ENCODE results near the gene DLD.
A peak's percentile ranks its signal among the peaks of the same experiment; 100 is the strongest.
"Not testable (repeated sequence)": the region's sequence is repeated elsewhere in the genome, so short reads cannot be mapped to it uniquely, and the experiment has no call there.

Gene DLD

GRCh38 chr7:107890962-107891635 is at the start of gene DLD:
TSS of gene DLD (plus strand) at chr7:107891183. CDS start at chr7:107891251, 68 bp downstream.
- DNase-seq (ENCODE audit: low spot score): peak; percentile 94

GRCh38 chr7:107842213-107842612 is 48.8 kb upstream of the DLD start:
- DNase-seq (ENCODE audit: low spot score): no peak

GRCh38 chr7:107843184-107843583 is 47.8 kb upstream of the DLD start:
- DNase-seq (ENCODE audit: low spot score): no peak

DNA sequence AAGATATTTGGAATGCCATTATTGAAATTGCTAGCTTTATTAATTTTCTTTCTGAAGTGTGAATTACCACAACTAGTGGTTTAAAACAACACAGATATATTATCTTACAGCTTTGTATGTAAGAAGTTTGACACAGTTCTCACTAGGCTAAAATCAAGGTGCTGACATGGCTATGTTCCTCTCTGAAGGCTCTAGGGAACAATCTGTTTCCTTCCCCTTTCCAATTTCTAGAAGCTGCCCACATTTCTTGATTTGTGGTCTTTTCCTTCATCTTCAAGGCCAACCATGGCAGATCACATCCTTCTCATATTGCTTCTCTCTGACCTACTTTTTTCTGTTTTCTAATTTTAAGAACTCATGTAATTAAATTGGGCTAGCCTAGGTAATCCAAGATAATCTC is 44.7 kb upstream of the DLD start:
- DNase-seq (ENCODE audit: low spot score): no peak

DNA sequence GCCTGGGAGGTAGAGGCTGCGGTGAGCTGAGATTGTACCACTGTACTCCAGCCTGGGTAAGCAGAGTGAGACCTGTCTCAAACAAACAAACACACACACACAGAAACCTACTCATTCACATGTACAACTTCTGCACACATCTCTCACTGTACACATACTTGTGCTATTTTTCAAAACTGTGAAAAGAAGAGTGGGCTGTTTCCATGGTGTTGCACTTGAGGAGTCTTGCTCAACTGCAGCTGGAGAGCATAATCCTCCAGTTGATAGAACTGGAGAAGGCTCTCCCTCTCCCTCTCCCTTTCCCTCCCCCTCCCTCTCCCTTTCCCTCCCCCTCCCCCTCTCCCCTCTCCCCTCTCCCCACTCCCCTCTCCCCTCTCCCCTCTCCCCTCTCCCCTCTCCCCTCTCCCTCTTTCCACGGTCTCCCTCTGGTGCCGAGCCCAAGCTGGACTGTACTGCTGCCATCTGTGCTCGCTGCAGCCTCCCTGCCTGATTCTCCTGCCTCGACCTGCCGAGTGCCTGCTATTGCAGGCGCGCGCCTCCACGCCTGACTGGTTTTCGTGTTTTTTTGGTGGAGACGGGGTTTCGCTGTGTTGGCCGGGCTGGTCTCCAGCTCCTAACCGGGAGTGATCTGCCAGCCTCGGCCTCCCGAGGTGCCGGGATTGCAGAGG is 43.7 kb upstream of the DLD start:
- no peak for DNase-seq (ENCODE audit: low spot score)

- DNase-seq (ENCODE audit: low spot score): not testable (repeated sequence)
These were observed 43.2 kb upstream of the DLD start for GRCh38 chr7:107847836-107848175.

GRCh38 chr7:107848211-107848610 is 42.8 kb upstream of the DLD start:
- DNase-seq (ENCODE audit: low spot score): not testable (repeated sequence)

- DNase-seq (ENCODE audit: low spot score): no peak
These were observed 40.8 kb upstream of the DLD start for GRCh38 chr7:107850216-107850615.

GRCh38 chr7:107850643-107851042 is 40.3 kb upstream of the DLD start:
- DNase-seq (ENCODE audit: low spot score): no peak

- no peak for DNase-seq (ENCODE audit: low spot score)
These were observed 36.5 kb upstream of the DLD start for GRCh38 chr7:107854454-107854853.

- DNase-seq (ENCODE audit: low spot score): no peak
These were observed 36.0 kb upstream of the DLD start for GRCh38 chr7:107854989-107855388.

DNA sequence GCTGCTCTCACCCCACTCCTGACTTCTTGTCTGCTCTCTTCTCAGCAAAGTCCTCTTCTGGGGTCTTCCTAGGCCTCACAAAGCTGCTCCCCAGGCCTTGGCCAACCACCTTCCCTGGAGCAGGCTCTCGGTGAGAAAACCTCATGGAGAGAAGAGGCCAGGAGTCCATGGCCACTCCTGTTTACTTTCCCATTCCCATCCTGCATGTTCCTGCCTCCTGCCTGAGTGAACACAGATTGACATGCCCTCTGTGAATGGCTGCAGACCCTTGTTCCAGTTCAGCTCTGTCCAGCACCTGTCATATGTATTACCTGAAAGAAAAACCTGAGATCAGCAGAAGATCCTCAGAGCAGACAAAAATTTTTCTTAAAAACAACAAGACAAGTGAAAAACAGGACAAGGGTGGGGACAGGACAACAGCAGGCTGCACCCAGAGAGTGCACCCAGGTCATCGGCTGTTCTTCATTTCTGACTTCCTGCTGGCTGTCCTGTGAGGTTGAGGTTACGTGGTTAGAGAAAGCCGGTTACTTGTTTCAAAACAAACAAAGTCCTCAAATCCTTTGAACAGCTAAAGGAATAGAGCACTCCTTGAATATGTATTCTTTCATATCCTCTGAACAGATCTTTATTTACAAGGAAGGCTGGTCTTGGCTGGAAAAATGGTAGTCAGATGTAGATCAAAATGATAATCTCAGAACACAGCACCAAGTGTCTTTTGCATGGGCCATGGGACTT is 34.0 kb upstream of the DLD start:
- DNase-seq (ENCODE audit: low spot score): no peak

DNA sequence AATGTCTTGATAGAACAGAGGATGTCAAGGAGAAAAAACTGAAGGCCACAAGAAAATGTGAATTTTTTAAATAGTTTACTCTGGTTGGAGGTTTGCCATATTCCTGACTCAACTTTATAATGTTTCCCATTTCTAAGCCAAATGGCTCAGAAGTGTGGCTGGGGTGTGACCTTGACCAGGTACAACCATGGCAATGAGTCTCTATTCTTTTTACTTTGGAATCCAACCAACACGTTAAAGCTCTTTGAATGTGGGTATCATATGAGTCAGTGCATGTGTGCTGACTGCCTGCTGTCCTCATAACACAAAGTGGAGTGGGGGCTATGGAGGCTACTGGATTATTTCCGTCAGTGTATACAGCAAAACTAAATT is 33.5 kb upstream of the DLD start:
- DNase-seq (ENCODE audit: low spot score): no peak

DNA sequence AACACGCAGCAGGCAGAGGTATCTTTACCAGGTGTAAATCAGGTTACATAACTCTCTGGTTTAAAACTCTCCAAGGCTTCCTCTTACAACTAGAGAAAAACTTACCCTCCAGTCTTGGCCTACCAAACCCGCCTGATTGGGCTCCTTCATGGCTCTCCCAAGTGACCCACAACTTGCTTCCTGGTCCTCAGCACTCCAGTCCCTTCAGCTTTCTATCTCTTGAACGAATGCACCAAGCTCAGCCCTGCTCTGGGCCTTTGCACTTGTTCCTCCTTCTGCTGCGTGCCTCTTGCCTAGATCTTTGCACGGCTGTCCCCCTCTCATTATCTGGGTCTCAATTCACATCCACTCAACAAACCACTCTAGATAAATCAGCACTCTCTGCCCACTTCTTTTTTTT is 32.7 kb upstream of the DLD start:
- no peak for DNase-seq (ENCODE audit: low spot score)

GRCh38 chr7:107860279-107860961 is 30.6 kb upstream of the DLD start:
- no peak for DNase-seq (ENCODE audit: low spot score)

GRCh38 chr7:107860981-107861652 is 29.9 kb upstream of the DLD start:
- no peak for DNase-seq (ENCODE audit: low spot score)

DNA sequence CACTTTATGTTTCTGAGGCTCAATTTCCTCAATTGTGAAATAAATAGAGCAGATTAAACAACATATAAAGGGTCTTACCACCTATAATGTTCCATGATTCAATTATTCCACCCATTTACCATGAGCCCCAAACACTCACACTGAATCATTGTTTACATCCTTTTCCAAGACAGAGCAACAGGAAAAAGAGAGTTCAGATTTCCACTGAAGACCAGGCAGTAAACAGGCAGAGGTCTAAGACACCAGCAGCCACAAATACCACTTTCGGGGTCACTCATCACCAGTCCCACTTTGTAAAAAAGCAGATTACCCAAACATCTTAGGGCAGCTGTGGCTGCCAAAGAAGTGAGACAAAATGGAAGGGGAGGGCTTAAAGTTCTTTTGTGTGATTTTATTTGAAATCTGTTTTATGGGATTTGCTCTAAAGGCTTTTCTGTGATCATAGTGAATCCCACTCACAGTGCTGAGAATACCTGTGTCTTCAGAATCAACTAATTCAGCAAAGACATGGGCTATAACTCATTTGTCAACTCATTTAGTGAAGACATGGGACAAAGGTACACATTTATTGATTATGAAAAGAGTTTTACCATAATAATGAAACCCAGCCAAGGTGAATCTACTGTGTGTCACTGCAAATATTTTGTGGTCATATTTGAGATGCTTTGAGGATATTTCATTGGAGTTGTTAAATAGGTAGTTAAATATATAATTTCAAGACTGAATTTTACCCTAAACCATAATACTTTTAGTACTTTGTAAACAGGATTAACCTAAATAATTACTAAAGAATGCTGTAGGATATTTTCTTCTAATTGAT is 24.8 kb upstream of the DLD start:
- DNase-seq (ENCODE audit: low spot score): no peak

GRCh38 chr7:107867858-107868466 is 23.0 kb upstream of the DLD start:
- no peak for DNase-seq (ENCODE audit: low spot score)

GRCh38 chr7:107870427-107871000 is 20.5 kb upstream of the DLD start:
- no peak for DNase-seq (ENCODE audit: low spot score)

GRCh38 chr7:107874111-107874510 is 16.9 kb upstream of the DLD start:
- DNase-seq (ENCODE audit: low spot score): no peak
